ENCODE results near the gene CAV2. TPM values are rescaled to one million over a fixed set of nuclear protein-coding genes. Genes with fewer than 3 reads are reported as not detected.

CAV2 gene
- total and polyA plus RNA-seq, 2 of the 8 experiments (the other 6 are each of a cell fraction or from before 2014, with no cell fraction given): 2.8 to 4.7 TPM

DNA sequence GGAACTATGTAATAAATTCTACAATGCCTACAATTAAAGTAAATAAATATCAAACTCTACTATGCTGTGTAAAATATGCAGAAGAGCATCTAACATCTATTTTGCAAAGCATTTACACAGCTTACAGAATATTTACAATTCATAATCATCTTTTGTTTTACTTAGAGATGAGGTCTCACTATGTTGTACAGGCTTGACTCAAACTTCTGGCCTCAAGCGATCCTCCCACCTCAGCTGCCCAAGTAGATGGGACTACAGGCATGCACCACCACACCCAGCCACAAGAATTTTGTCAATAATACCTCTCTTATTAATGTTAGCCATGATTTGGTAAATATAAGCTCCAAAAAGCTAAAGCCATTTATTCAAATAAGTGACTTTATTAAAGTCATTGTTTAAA, 21.9 kb upstream of the CAV2 start:
- no peak overlapping the region for H2BK20ac ChIP-seq (ENCODE audit: low read length)
- H3K23ac ChIP-seq (ENCODE audit: insufficient read length): no peak overlapping the region
- no peak overlapping the region for H3K27ac ChIP-seq (ENCODE audit: low read depth, low read length)
- no peaks in the 10 kb centered on the region for H3K27me3 ChIP-seq (replicated peaks in 1 of 4; ENCODE audit: control insufficient read depth in 3 of 4, extremely low read depth in 1 of 4, insufficient read depth in 3 of 4, low read length in 3 of 4)
- 33% methylated on average over 1 of the region's 1 CpG; no CpG with 5 or more reads in 1 of the 2 experiments for WGBS, 2 experiments (ENCODE audit: extremely low coverage in 1 of 2, insufficient coverage in 1 of 2, insufficient read length in 1 of 2, insufficient replicate concordance in 2 of 2, low coverage in 1 of 2, low lambda C conversion rate in 2 of 2, missing lambda C conversion rate in 1 of 2)
- no peak overlapping the region for H2BK120ac ChIP-seq (replicated peaks; ENCODE audit: low read depth, low read length)
- H3K4me2 ChIP-seq (ENCODE audit: insufficient read depth in 1 of 2, low read depth in 2 of 2, low read length in 2 of 2): no peak overlapping the region
- POLR2A ChIA-PET (ENCODE audit: partially characterized antibody): no interaction called here
- no peak overlapping the region for H2BK12ac ChIP-seq (ENCODE audit: low read depth, low read length)
- H3K79me2 ChIP-seq (ENCODE audit: control insufficient read depth in 1 of 2, insufficient read depth in 2 of 2, low read length in 2 of 2): no peaks in the 10 kb centered on the region
- DNase-seq (ENCODE audit: low read depth in 1 of 2, low spot score in 2 of 2) (no peak), FAIRE-seq (no peak)
- no peak overlapping the region for H4K8ac ChIP-seq (ENCODE audit: extremely low read depth, insufficient read depth, low read length)
- H3K4me1 ChIP-seq (replicated peaks in 1 of 4; ENCODE audit: control insufficient read depth in 3 of 4, insufficient read depth in 4 of 4, low read length in 3 of 4): no peaks in the 10 kb centered on the region
- H3K9me3 ChIP-seq (ENCODE audit: insufficient read depth in 2 of 2, low read depth in 1 of 2, low read length in 1 of 2): no peaks in the 10 kb centered on the region
- no peak overlapping the region for H2BK5ac ChIP-seq (ENCODE audit: low read depth, low read length)
- CTCF ChIA-PET (ENCODE audit: partially characterized antibody): interaction anchor here (1.1 kb wide), 1 partner anchor 48 kb away, joined by 3 read pairs; no protein-coding TSS in a partner anchor
- no peak overlapping the region for H3K4me3 ChIP-seq (ENCODE audit: extremely low read depth in 1 of 4, insufficient read depth in 2 of 4, low read depth in 3 of 4, low read length in 4 of 4)
- H3K4ac ChIP-seq (replicated peaks; ENCODE audit: insufficient read length, low read depth, low read length): no peak overlapping the region
- H3K79me1 ChIP-seq (ENCODE audit: low read depth, low read length): no peaks in the 10 kb centered on the region
- H3K18ac ChIP-seq (ENCODE audit: extremely low read depth, low read length): no peak overlapping the region
- H2BK15ac ChIP-seq (ENCODE audit: low read length): no peak overlapping the region
- H4K91ac ChIP-seq (replicated peaks; ENCODE audit: insufficient read length, low read length): no peak overlapping the region
- TF ChIP-seq HDAC6 (IDR thresholded peaks at IDR 0.05; ENCODE audit: low read depth, low read length): no peak
- TF ChIP-seq KDM5A (IDR thresholded peaks at IDR 0.05; ENCODE audit: low read length): no peak
- TF ChIP-seq SP2 (IDR thresholded peaks at IDR 0.05; ENCODE audit: low read length): no peak
- TF ChIP-seq SUZ12 (IDR thresholded peaks at IDR 0.05; ENCODE audit: low read length): no peak
- no peak for TF ChIP-seq CREB1 (IDR thresholded peaks at IDR 0.05)
- no peak for TF ChIP-seq SIRT6 (IDR thresholded peaks at IDR 0.05; ENCODE audit: low read length)
- TF ChIP-seq PHF8 (conservative IDR thresholded peaks at IDR 0.05; ENCODE audit: low read depth, low read length): no peak
- no peak for TF ChIP-seq TAF1 (IDR thresholded peaks at IDR 0.05; ENCODE audit: low read depth, low read length)
- no peak for TF ChIP-seq RXRA (IDR thresholded peaks at IDR 0.05; ENCODE audit: insufficient read depth, low read depth, low read length)
- TF ChIP-seq, protein P1, sequence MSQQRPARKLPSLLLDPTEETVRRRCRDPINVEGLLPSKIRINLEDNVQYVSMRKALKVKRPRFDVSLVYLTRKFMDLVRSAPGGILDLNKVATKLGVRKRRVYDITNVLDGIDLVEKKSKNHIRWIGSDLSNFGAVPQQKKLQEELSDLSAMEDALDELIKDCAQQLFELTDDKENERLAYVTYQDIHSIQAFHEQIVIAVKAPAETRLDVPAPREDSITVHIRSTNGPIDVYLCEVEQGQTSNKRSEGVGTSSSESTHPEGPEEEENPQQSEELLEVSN (IDR thresholded peaks at IDR 0.05): no peak
- no peak overlapping the region for H2AFZ ChIP-seq (ENCODE audit: low read length)
- H3K9ac ChIP-seq (replicated peaks in 1 of 4; ENCODE audit: extremely low read depth in 1 of 4, low read depth in 3 of 4, low read length in 3 of 4): no peak overlapping the region
- no peaks in the 10 kb centered on the region for H3K36me3 ChIP-seq (ENCODE audit: control insufficient read depth in 2 of 4, insufficient read depth in 4 of 4, low read length in 3 of 4)
- no peaks in the 10 kb centered on the region for H4K20me1 ChIP-seq (replicated peaks in 1 of 2; ENCODE audit: control insufficient read depth in 1 of 2, insufficient read depth in 2 of 2, low read length in 2 of 2)
- no peak overlapping the region for H2AK5ac ChIP-seq (ENCODE audit: low read depth, low read length)
- no peaks in the 10 kb centered on the region for H3K23me2 ChIP-seq (ENCODE audit: low read depth, low read length)
- no peak overlapping the region for H4K5ac ChIP-seq (ENCODE audit: insufficient read length, low read depth, low read length)
- H3K14ac ChIP-seq (ENCODE audit: insufficient read length): no peak overlapping the region
- no peak overlapping the region for H3K56ac ChIP-seq (replicated peaks; ENCODE audit: insufficient read length, low read depth, low read length)
